Measurements from ENCODE around the gene LDB2.

- TF ChIP-seq POLR2A (IDR thresholded peaks at IDR 0.05; ENCODE audit: low read length) (no peak), GATA1 (IDR thresholded peaks at IDR 0.05; ENCODE audit: low read depth, low read length) (no peak)
Observed at GRCh38 chr4:16677001-16677944, 221.2 kb downstream of the LDB2 start.

Measured in erythroblast (primary cell).